Erythroblast (primary cell): ENCODE data around the gene AP3D1.

ENCODE experiments used
- GATA1 ChIP-seq: IDR thresholded peaks from 2 replicates; pipeline ENCODE4 v1.6.1; 2011; ENCODE audit warnings: low read depth, mild to moderate bottlenecking, control low read depth, low read length, moderate library complexity
- POLR2A ChIP-seq: IDR thresholded peaks from 2 replicates; pipeline ENCODE4 v1.6.1; 2011; ENCODE audit warnings: mild to moderate bottlenecking, low read length

- TF ChIP-seq POLR2A (no peak), GATA1 (no peak)
Observed at GRCh38 chr19:2117215-2117960, 34.0 kb downstream of the AP3D1 start.
